WTC11 (cell line): ENCODE results near the gene DDIT4.

Source experiments
- CREB1 ChIP-seq: sonication (generic); formaldehyde crosslinking; IDR thresholded peaks from 2 replicates; pipeline ENCODE4 v1.8.0; 2023; ENCODE audit warnings: mild to moderate bottlenecking, missing genetic modification reagents
- SOX15 ChIP-seq: fragments of 250-450 bp; sonication (Bioruptor Pico); IDR thresholded peaks from 2 replicates; pipeline ENCODE4 v1.9.0; 2021; ENCODE audit warnings: mild to moderate bottlenecking
- TF ChIP-seq, protein P1 (sequence below): fragments of 200-600 bp; IDR thresholded peaks from 2 replicates; pipeline ENCODE4 v1.8.0; 2022; ENCODE audit warnings: antibody characterized with exemption
- TF ChIP-seq, protein P2 (sequence below): sonication (generic); formaldehyde crosslinking; IDR thresholded peaks from 2 replicates; pipeline ENCODE4 v1.8.0; 2022; ENCODE audit warnings: mild to moderate bottlenecking, missing genetic modification reagents

DNA sequence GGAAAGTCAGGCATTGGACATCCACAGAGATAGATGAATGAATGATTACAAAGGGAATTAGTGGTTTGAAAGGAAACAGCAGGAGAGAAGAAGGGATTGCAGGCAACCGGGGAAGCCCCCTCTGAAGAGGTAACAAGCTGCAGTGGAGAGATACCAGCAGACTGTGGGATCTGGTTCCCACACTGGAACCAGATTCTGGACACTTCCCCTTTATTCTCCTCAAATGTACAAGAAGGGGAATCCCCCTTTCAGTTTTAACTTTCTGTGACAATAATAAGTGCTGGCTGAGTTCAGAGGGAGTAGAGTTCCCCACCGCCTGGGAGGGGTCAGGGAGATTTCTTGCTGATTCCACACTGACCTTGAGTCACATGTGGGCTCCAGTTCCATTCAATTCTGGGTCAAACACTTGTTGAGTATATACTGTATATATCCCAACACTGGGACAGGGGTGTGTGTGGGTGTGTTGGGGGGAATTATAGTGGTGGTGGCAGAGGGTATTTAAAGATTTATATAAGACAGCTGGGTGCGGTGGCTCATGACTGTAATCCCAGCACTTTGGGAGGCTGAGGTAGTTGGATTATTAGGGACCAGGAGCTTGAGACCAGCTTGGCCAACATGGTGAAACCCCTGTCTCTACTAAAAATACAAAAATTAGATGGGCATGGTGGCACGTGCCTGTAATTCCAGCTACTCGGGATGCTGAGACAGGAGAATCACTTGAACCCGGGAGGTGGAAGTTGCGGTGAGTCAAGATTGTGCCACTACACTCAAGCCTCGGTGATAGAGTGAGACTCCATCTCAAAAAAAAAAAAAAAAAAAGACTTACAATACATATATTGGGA is 16.5 kb upstream of the DDIT4 start:
- no peak for TF ChIP-seq SOX15 (CRISPR knock-in tag)
- TF ChIP-seq, protein P1, sequence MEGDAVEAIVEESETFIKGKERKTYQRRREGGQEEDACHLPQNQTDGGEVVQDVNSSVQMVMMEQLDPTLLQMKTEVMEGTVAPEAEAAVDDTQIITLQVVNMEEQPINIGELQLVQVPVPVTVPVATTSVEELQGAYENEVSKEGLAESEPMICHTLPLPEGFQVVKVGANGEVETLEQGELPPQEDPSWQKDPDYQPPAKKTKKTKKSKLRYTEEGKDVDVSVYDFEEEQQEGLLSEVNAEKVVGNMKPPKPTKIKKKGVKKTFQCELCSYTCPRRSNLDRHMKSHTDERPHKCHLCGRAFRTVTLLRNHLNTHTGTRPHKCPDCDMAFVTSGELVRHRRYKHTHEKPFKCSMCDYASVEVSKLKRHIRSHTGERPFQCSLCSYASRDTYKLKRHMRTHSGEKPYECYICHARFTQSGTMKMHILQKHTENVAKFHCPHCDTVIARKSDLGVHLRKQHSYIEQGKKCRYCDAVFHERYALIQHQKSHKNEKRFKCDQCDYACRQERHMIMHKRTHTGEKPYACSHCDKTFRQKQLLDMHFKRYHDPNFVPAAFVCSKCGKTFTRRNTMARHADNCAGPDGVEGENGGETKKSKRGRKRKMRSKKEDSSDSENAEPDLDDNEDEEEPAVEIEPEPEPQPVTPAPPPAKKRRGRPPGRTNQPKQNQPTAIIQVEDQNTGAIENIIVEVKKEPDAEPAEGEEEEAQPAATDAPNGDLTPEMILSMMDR = no peak
- TF ChIP-seq CREB1 (CRISPR knock-in tag) = no peak
- TF ChIP-seq, protein P2, sequence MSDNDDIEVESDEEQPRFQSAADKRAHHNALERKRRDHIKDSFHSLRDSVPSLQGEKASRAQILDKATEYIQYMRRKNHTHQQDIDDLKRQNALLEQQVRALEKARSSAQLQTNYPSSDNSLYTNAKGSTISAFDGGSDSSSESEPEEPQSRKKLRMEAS = no peak
